NB4 (cell line): ENCODE data around the gene GFY.

Source experiments
- MAX ChIP-seq: IDR thresholded peaks from 2 replicates; pipeline ENCODE4 v1.6.1; 2011; ENCODE audit warnings: low read depth, low read length
- POLR2A ChIP-seq: IDR thresholded peaks from 2 replicates; pipeline ENCODE4 v1.6.1; 2011; ENCODE audit warnings: mild to moderate bottlenecking; ENCODE audit not compliant: insufficient read length; ENCODE audit errors: extremely low read depth
- TF ChIP-seq, protein P1 (sequence below): IDR thresholded peaks from one replicate; pipeline ENCODE4 v1.5.1; 2012; ENCODE audit warnings: low read depth, low read length

- TF ChIP-seq, protein P1, sequence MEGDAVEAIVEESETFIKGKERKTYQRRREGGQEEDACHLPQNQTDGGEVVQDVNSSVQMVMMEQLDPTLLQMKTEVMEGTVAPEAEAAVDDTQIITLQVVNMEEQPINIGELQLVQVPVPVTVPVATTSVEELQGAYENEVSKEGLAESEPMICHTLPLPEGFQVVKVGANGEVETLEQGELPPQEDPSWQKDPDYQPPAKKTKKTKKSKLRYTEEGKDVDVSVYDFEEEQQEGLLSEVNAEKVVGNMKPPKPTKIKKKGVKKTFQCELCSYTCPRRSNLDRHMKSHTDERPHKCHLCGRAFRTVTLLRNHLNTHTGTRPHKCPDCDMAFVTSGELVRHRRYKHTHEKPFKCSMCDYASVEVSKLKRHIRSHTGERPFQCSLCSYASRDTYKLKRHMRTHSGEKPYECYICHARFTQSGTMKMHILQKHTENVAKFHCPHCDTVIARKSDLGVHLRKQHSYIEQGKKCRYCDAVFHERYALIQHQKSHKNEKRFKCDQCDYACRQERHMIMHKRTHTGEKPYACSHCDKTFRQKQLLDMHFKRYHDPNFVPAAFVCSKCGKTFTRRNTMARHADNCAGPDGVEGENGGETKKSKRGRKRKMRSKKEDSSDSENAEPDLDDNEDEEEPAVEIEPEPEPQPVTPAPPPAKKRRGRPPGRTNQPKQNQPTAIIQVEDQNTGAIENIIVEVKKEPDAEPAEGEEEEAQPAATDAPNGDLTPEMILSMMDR, result no peak
- no peak for TF ChIP-seq POLR2A
- no peak for TF ChIP-seq MAX
These were observed 42.5 kb upstream of the GFY start for GRCh38 chr19:49382639-49383038.
